SK-N-SH treated with all-trans-retinoic acid at 6 μM for 48 hours (cell line): ENCODE data around the gene ANO6.

Experiments used
- ATAC-seq: fragments of 200-7000 bp; cut with Tn5 transposase; 3 replicates; pipeline ENCODE4 v1.9.1; 2020; ENCODE audit warnings: mild to moderate bottlenecking, moderate library complexity
- ARNTL ChIP-seq: fragments of 450-650 bp; formaldehyde crosslinking; IDR thresholded peaks from 2 replicates; pipeline ENCODE4 v1.5.0; 2020; ENCODE audit warnings: low read depth, mild to moderate bottlenecking, moderate library complexity, borderline replicate concordance
- BACH2 ChIP-seq: fragments of 250-450 bp; sonication (Bioruptor Pico); IDR thresholded peaks from 2 replicates; pipeline ENCODE4 v1.9.0; 2021; ENCODE audit warnings: mild to moderate bottlenecking, borderline replicate concordance
- CSDC2 ChIP-seq: fragments of 250-450 bp; sonication (Bioruptor Pico); IDR thresholded peaks from 2 replicates; pipeline ENCODE4 v1.5.0; 2020; ENCODE audit warnings: mild to moderate bottlenecking, moderate library complexity
- ESRRG ChIP-seq: fragments of 250-450 bp; sonication (Bioruptor Pico); IDR thresholded peaks from 2 replicates; pipeline ENCODE4 v1.6.1; 2021; ENCODE audit warnings: mild to moderate bottlenecking
- GLIS3 ChIP-seq: fragments of 250-450 bp; sonication (Bioruptor Pico); IDR thresholded peaks from 2 replicates; pipeline ENCODE4 v1.5.0; 2020; ENCODE audit warnings: mild to moderate bottlenecking, moderate library complexity
- ISL1 ChIP-seq: fragments of 250-450 bp; sonication (Bioruptor Pico); IDR thresholded peaks from 2 replicates; pipeline ENCODE4 v2.1.2; 2022; ENCODE audit warnings: mild to moderate bottlenecking, moderate library complexity
- OSR1 ChIP-seq: fragments of 250-450 bp; sonication (Bioruptor Pico); IDR thresholded peaks from 2 replicates; pipeline ENCODE4 v1.8.0; 2022; ENCODE audit warnings: moderate library complexity, mild to moderate bottlenecking, inconsistent platforms
- PPARA ChIP-seq: fragments of 250-450 bp; sonication (Bioruptor Pico); IDR thresholded peaks from 2 replicates; pipeline ENCODE4 v1.5.0; 2020; ENCODE audit warnings: mild to moderate bottlenecking, borderline replicate concordance
- RARB ChIP-seq: fragments of 250-450 bp; sonication (Bioruptor Pico); IDR thresholded peaks from 2 replicates; pipeline ENCODE4 v1.8.0; 2021; ENCODE audit warnings: mild to moderate bottlenecking, moderate library complexity
- SNAI2 ChIP-seq: fragments of 250-450 bp; sonication (Bioruptor Pico); IDR thresholded peaks from 2 replicates; pipeline ENCODE4 v1.5.0; 2020; ENCODE audit warnings: mild to moderate bottlenecking, moderate library complexity
- TCF4 ChIP-seq: fragments of 250-450 bp; sonication (Bioruptor Pico); IDR thresholded peaks from 2 replicates; pipeline ENCODE4 v1.8.0; 2021; ENCODE audit warnings: mild to moderate bottlenecking, moderate library complexity, borderline replicate concordance
- TOX ChIP-seq: fragments of 250-450 bp; sonication (Bioruptor Pico); IDR thresholded peaks from 2 replicates; pipeline ENCODE4 v1.8.0; 2021; ENCODE audit warnings: mild to moderate bottlenecking, moderate library complexity, borderline replicate concordance
- ZC3H10 ChIP-seq: fragments of 250-450 bp; sonication (Bioruptor Pico); IDR thresholded peaks from 2 replicates; pipeline ENCODE4 v1.5.1; 2021; ENCODE audit warnings: mild to moderate bottlenecking, moderate library complexity
- ZFP3 ChIP-seq: fragments of 250-450 bp; sonication (Bioruptor Pico); IDR thresholded peaks from 2 replicates; pipeline ENCODE4 v1.5.0; 2020; ENCODE audit warnings: mild to moderate bottlenecking, moderate library complexity
- ZFP30 ChIP-seq: fragments of 450-650 bp; formaldehyde crosslinking; IDR thresholded peaks from 2 replicates; pipeline ENCODE4 v1.5.0; 2022; ENCODE audit warnings: mild to moderate bottlenecking, moderate library complexity
- ZNF565 ChIP-seq: fragments of 450-650 bp; formaldehyde crosslinking; conservative IDR thresholded peaks from 2 replicates; pipeline ENCODE4 v1.5.0; 2020; ENCODE audit warnings: low read depth, mild to moderate bottlenecking, moderate library complexity
- ZNF70 ChIP-seq: fragments of 450-650 bp; formaldehyde crosslinking; IDR thresholded peaks from 2 replicates; pipeline ENCODE4 v1.5.0; 2020; ENCODE audit warnings: mild to moderate bottlenecking, moderate library complexity
- ZNF8 ChIP-seq: fragments of 450-650 bp; formaldehyde crosslinking; IDR thresholded peaks from 2 replicates; pipeline ENCODE4 v1.5.0; 2020; ENCODE audit warnings: mild to moderate bottlenecking, moderate library complexity
- TF ChIP-seq, protein P1 (sequence below): fragments of 250-450 bp; sonication (Bioruptor Pico); IDR thresholded peaks from 2 replicates; pipeline ENCODE4 v1.8.0; 2020; ENCODE audit warnings: mild to moderate bottlenecking, moderate library complexity, borderline replicate concordance
- TF ChIP-seq, protein P2 (sequence below): fragments of 250-450 bp; sonication (Bioruptor Pico); IDR thresholded peaks from 2 replicates; pipeline ENCODE4 v1.8.0; 2021; ENCODE audit warnings: low read depth, mild to moderate bottlenecking, moderate library complexity, borderline replicate concordance
- TF ChIP-seq, protein P3 (sequence below): fragments of 250-450 bp; sonication (Bioruptor Pico); IDR thresholded peaks from 2 replicates; pipeline ENCODE4 v1.5.1; 2021; ENCODE audit warnings: mild to moderate bottlenecking, moderate library complexity
- TF ChIP-seq, protein P4 (sequence below): fragments of 250-450 bp; sonication (Bioruptor Pico); IDR thresholded peaks from 2 replicates; pipeline ENCODE4 v1.5.1; 2020; ENCODE audit warnings: low read depth, mild to moderate bottlenecking, moderate library complexity
- TF ChIP-seq, protein P5 (sequence below): fragments of 250-450 bp; sonication (Bioruptor Pico); IDR thresholded peaks from 2 replicates; pipeline ENCODE4 v1.5.0; 2020; ENCODE audit warnings: mild to moderate bottlenecking, moderate library complexity

ANO6 gene

DNA sequence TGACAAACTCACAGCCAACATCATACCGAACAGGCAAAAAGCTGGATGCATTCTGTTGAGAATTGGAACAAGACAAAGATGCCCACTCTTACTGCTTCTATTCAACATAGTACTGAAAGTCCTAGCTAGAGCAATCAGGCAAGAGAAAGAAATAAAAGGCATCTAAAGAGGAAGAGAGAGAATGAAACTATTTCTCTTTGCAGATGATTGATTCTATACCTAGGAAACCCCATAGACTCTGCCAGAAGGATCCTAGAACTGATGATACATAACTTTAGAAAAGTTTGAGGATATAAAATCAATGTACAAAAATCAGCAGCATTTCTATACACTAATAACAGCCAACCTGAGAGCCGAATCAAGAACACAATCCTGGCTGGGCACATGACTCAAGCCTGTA, 6.1 kb upstream of the ANO6 start:
- ATAC-seq: no peak
- TF ChIP-seq, protein P1, sequence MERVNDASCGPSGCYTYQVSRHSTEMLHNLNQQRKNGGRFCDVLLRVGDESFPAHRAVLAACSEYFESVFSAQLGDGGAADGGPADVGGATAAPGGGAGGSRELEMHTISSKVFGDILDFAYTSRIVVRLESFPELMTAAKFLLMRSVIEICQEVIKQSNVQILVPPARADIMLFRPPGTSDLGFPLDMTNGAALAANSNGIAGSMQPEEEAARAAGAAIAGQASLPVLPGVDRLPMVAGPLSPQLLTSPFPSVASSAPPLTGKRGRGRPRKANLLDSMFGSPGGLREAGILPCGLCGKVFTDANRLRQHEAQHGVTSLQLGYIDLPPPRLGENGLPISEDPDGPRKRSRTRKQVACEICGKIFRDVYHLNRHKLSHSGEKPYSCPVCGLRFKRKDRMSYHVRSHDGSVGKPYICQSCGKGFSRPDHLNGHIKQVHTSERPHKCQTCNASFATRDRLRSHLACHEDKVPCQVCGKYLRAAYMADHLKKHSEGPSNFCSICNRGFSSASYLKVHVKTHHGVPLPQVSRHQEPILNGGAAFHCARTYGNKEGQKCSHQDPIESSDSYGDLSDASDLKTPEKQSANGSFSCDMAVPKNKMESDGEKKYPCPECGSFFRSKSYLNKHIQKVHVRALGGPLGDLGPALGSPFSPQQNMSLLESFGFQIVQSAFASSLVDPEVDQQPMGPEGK (CRISPR knock-in tag): no peak
- TF ChIP-seq TOX (CRISPR knock-in tag): no peak
- no peak for TF ChIP-seq RARB (CRISPR knock-in tag)
- TF ChIP-seq, protein P2, sequence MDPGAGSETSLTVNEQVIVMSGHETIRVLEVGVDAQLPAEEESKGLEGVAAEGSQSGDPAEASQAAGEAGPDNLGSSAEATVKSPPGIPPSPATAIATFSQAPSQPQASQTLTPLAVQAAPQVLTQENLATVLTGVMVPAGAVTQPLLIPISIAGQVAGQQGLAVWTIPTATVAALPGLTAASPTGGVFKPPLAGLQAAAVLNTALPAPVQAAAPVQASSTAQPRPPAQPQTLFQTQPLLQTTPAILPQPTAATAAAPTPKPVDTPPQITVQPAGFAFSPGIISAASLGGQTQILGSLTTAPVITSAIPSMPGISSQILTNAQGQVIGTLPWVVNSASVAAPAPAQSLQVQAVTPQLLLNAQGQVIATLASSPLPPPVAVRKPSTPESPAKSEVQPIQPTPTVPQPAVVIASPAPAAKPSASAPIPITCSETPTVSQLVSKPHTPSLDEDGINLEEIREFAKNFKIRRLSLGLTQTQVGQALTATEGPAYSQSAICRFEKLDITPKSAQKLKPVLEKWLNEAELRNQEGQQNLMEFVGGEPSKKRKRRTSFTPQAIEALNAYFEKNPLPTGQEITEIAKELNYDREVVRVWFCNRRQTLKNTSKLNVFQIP: no peak
- no peak for TF ChIP-seq GLIS3
- no peak for TF ChIP-seq ZNF70
- TF ChIP-seq ZNF8 (CRISPR knock-in tag): no peak
- TF ChIP-seq BACH2 (CRISPR knock-in tag): no peak
- TF ChIP-seq ESRRG (CRISPR knock-in tag): no peak
- no peak for TF ChIP-seq ZC3H10 (CRISPR knock-in tag)
- no peak for TF ChIP-seq ZNF565 (CRISPR knock-in tag)
- no peak for TF ChIP-seq SNAI2 (CRISPR knock-in tag)
- TF ChIP-seq CSDC2 (CRISPR knock-in tag): no peak
- TF ChIP-seq TCF4 (CRISPR knock-in tag): no peak
- TF ChIP-seq OSR1 (CRISPR knock-in tag): no peak
- no peak for TF ChIP-seq ZFP3 (CRISPR knock-in tag)
- TF ChIP-seq, protein P3, sequence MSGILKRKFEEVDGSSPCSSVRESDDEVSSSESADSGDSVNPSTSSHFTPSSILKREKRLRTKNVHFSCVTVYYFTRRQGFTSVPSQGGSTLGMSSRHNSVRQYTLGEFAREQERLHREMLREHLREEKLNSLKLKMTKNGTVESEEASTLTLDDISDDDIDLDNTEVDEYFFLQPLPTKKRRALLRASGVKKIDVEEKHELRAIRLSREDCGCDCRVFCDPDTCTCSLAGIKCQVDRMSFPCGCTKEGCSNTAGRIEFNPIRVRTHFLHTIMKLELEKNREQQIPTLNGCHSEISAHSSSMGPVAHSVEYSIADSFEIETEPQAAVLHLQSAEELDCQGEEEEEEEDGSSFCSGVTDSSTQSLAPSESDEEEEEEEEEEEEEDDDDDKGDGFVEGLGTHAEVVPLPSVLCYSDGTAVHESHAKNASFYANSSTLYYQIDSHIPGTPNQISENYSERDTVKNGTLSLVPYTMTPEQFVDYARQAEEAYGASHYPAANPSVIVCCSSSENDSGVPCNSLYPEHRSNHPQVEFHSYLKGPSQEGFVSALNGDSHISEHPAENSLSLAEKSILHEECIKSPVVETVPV (CRISPR knock-in tag): no peak
- TF ChIP-seq PPARA: no peak

DNA sequence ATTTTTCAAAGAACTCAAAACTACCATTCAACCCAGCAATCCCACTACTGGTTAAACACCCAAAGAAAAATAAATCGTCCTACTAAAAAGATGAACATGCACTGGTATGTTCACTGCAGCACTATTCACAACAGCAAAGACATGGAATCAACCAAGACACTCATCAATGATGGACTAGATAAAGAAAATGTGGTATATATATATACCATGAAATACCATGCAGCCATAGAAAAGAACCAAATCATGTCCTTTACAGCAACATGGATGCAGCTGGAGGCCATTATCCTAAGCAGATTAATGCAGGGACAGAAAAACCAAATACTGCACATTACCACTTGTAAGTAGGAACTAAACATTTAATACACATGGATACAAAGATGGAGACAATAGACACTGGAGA, 3.8 kb upstream of the ANO6 start:
- TF ChIP-seq CSDC2 (CRISPR knock-in tag) (no peak), ARNTL (CRISPR knock-in tag) (no peak), ISL1 (CRISPR knock-in tag) (no peak), BACH2 (CRISPR knock-in tag) (no peak), ESRRG (CRISPR knock-in tag) (no peak), TOX (CRISPR knock-in tag) (no peak), OSR1 (CRISPR knock-in tag) (no peak), TCF4 (CRISPR knock-in tag) (no peak), ZNF565 (CRISPR knock-in tag) (no peak), ZFP30 (CRISPR knock-in tag) (no peak), RARB (CRISPR knock-in tag) (no peak), GLIS3 (no peak), ZNF8 (CRISPR knock-in tag) (no peak), ZC3H10 (CRISPR knock-in tag) (no peak)
- TF ChIP-seq, protein P4, sequence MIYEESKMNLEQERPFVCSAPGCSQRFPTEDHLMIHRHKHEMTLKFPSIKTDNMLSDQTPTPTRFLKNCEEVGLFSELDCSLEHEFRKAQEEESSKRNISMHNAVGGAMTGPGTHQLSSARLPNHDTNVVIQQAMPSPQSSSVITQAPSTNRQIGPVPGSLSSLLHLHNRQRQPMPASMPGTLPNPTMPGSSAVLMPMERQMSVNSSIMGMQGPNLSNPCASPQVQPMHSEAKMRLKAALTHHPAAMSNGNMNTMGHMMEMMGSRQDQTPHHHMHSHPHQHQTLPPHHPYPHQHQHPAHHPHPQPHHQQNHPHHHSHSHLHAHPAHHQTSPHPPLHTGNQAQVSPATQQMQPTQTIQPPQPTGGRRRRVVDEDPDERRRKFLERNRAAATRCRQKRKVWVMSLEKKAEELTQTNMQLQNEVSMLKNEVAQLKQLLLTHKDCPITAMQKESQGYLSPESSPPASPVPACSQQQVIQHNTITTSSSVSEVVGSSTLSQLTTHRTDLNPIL (CRISPR knock-in tag): no peak
- TF ChIP-seq, protein P5, sequence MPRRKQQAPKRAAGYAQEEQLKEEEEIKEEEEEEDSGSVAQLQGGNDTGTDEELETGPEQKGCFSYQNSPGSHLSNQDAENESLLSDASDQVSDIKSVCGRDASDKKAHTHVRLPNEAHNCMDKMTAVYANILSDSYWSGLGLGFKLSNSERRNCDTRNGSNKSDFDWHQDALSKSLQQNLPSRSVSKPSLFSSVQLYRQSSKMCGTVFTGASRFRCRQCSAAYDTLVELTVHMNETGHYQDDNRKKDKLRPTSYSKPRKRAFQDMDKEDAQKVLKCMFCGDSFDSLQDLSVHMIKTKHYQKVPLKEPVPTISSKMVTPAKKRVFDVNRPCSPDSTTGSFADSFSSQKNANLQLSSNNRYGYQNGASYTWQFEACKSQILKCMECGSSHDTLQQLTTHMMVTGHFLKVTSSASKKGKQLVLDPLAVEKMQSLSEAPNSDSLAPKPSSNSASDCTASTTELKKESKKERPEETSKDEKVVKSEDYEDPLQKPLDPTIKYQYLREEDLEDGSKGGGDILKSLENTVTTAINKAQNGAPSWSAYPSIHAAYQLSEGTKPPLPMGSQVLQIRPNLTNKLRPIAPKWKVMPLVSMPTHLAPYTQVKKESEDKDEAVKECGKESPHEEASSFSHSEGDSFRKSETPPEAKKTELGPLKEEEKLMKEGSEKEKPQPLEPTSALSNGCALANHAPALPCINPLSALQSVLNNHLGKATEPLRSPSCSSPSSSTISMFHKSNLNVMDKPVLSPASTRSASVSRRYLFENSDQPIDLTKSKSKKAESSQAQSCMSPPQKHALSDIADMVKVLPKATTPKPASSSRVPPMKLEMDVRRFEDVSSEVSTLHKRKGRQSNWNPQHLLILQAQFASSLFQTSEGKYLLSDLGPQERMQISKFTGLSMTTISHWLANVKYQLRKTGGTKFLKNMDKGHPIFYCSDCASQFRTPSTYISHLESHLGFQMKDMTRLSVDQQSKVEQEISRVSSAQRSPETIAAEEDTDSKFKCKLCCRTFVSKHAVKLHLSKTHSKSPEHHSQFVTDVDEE: no peak
- TF ChIP-seq, protein P2: no peak
- TF ChIP-seq, protein P1 (CRISPR knock-in tag): no peak
- TF ChIP-seq, protein P3 (CRISPR knock-in tag): no peak
- ATAC-seq: no peak
